ENCODE results near the gene VSX2. TPM values are rescaled to one million over a fixed set of nuclear protein-coding genes. Genes with fewer than 3 reads are reported as not detected.

The VSX2 gene
- polyA plus RNA-seq, 1 donor (not counting 4 experiments of a cell fraction or from before 2014, with no cell fraction given), result not detected

DNA sequence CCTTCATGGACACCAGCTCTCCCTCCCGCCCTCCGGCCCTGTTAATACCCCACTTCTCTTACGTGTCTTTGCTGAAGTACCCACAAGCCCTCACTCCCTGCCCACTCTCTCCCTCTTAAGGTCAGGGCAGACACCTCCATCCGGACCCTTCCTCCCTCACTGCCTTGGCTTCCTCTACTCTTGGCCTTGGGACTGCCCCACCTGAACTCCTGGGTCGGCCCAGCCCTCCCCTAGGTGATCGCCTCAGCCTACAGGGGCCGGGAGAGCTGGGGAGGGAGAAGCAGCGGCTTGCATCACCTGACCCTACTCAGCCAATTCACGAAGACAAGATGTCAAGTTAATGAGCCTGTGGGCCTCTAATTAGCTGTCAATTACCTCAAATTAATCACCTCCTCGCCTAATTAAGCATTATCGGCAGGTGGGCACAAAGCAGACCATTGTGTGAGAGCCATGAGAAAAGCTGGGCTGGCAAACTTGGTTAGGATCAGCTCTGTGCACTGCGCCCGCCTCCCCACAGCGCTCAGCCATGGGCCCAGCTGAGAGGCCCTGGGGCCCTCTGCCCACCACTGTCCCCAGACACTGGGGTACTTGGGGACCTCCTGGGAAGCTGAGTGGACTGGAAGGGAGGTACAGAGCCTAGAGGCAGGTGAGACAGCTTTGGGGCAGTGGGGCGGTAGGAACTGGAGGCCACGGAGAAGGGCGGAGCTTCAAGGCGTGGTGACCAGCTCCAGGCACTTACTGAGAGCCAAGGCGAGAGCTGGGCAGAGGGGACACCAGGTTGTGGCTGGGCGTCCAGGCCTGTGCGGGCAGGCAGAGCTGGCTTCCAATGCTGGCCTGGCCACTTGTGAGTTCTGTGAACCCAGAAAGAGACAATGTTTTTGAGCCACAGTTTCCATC lies 25.1 kb upstream of the VSX2 start:
- Histone ChIP-seq H4K20me1 (ENCODE audit: control insufficient read depth, extremely low read depth, insufficient read depth, low read length) (no peaks in the 10 kb centered on the region), H3K4me3 (ENCODE audit: control insufficient read depth in 2 of 3, extremely low read depth in 1 of 3, insufficient read depth in 2 of 3, low read depth in 1 of 3, low read length in 3 of 3) (no peak overlapping the region), H3K27me3 (ENCODE audit: control insufficient read depth, extremely low read depth, insufficient read depth, low read length) (peaks cover 11% of the 10 kb centered on the region), H3K79me2 (ENCODE audit: control insufficient read depth, insufficient read depth, low read length) (no peaks in the 10 kb centered on the region), H3K4me2 (ENCODE audit: control insufficient read depth, extremely low read depth, insufficient read depth, low read depth, low read length) (no peak overlapping the region), H3K9ac (ENCODE audit: control insufficient read depth, extremely low read depth, insufficient read depth, low read length) (no peak overlapping the region), H3K27ac (ENCODE audit: control insufficient read depth, insufficient read depth, low read length) (no peak overlapping the region), H3K9me3 (ENCODE audit: control insufficient read depth, low read depth, low read length) (no peaks in the 10 kb centered on the region), H3K36me3 (ENCODE audit: control insufficient read depth in 2 of 2, extremely low read depth in 1 of 2, insufficient read depth in 2 of 2, low read length in 2 of 2) (no peaks in the 10 kb centered on the region), H3K9me1 (ENCODE audit: control insufficient read depth, extremely low read depth, insufficient read depth, low read length) (no peaks in the 10 kb centered on the region), H2AFZ (ENCODE audit: control insufficient read depth, low read length) (no peak overlapping the region), H3K4me1 (ENCODE audit: control insufficient read depth, extremely low read depth, insufficient read depth, low read length) (peaks cover 5% of the 10 kb centered on the region)
- no peak for FAIRE-seq
- DNase-seq (ENCODE audit: low read depth, low spot score), result no peak
- TF ChIP-seq, protein P1, sequence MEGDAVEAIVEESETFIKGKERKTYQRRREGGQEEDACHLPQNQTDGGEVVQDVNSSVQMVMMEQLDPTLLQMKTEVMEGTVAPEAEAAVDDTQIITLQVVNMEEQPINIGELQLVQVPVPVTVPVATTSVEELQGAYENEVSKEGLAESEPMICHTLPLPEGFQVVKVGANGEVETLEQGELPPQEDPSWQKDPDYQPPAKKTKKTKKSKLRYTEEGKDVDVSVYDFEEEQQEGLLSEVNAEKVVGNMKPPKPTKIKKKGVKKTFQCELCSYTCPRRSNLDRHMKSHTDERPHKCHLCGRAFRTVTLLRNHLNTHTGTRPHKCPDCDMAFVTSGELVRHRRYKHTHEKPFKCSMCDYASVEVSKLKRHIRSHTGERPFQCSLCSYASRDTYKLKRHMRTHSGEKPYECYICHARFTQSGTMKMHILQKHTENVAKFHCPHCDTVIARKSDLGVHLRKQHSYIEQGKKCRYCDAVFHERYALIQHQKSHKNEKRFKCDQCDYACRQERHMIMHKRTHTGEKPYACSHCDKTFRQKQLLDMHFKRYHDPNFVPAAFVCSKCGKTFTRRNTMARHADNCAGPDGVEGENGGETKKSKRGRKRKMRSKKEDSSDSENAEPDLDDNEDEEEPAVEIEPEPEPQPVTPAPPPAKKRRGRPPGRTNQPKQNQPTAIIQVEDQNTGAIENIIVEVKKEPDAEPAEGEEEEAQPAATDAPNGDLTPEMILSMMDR (optimal IDR thresholded peaks at IDR 0.05 in 1 of 3, IDR thresholded peaks at IDR 0.05 in 1 of 3, conservative IDR thresholded peaks at IDR 0.05 in 1 of 3; ENCODE audit: extremely low read depth in 1 of 3, insufficient read depth in 2 of 3, low read length in 3 of 3), result no peak
- no peak for TF ChIP-seq EZH2 (IDR thresholded peaks at IDR 0.05; ENCODE audit: low read length)
- dilution Hi-C loops (cut with MboI; ENCODE audit: extremely low pct_ligation_motif_present, low sequenced_read_pairs), result no loop called here

DNA sequence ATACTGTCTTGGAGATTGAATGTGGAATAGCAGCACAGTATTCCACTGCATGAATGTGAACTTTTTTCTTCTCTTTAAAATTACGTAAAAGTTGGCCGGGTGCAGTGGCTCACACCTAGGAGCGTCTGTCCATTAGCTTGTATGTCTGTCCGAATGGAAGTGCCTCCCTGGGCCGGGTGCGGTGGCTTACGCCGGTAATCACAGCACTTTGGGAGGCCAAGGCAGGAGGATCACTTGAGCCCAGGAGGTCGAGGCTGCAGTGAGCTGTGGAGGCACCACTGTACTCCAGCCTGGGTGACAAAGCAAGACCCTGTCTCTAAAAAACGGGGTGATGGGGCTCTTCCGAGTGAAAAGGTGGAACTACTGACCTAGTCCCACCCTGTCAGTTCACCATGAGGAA lies 22.6 kb upstream of the VSX2 start:
- DNase-seq (ENCODE audit: low read depth, low spot score), result no peak
- H3K9me3 ChIP-seq (ENCODE audit: control insufficient read depth, low read depth, low read length), result no peaks in the 10 kb centered on the region
- TF ChIP-seq, protein P1 (optimal IDR thresholded peaks at IDR 0.05 in 1 of 3, IDR thresholded peaks at IDR 0.05 in 1 of 3, conservative IDR thresholded peaks at IDR 0.05 in 1 of 3; ENCODE audit: extremely low read depth in 1 of 3, insufficient read depth in 2 of 3, low read length in 3 of 3), result no peak
- no peak for TF ChIP-seq EZH2 (IDR thresholded peaks at IDR 0.05; ENCODE audit: low read length)
- no peak overlapping the region for H3K4me2 ChIP-seq (ENCODE audit: control insufficient read depth, extremely low read depth, insufficient read depth, low read depth, low read length)
- no peaks in the 10 kb centered on the region for H4K20me1 ChIP-seq (ENCODE audit: control insufficient read depth, extremely low read depth, insufficient read depth, low read length)
- H3K79me2 ChIP-seq (ENCODE audit: control insufficient read depth, insufficient read depth, low read length), result no peaks in the 10 kb centered on the region
- H3K4me1 ChIP-seq (ENCODE audit: control insufficient read depth, extremely low read depth, insufficient read depth, low read length), result peaks cover 5% of the 10 kb centered on the region
- no peak for FAIRE-seq
- no peak overlapping the region for H2AFZ ChIP-seq (ENCODE audit: control insufficient read depth, low read length)
- no peaks in the 10 kb centered on the region for H3K36me3 ChIP-seq (ENCODE audit: control insufficient read depth in 2 of 2, extremely low read depth in 1 of 2, insufficient read depth in 2 of 2, low read length in 2 of 2)
- H3K4me3 ChIP-seq (ENCODE audit: control insufficient read depth in 2 of 3, extremely low read depth in 1 of 3, insufficient read depth in 2 of 3, low read depth in 1 of 3, low read length in 3 of 3), result no peak overlapping the region
- H3K27ac ChIP-seq (ENCODE audit: control insufficient read depth, insufficient read depth, low read length), result no peak overlapping the region
- H3K9ac ChIP-seq (ENCODE audit: control insufficient read depth, extremely low read depth, insufficient read depth, low read length), result no peak overlapping the region
- no peaks in the 10 kb centered on the region for H3K9me1 ChIP-seq (ENCODE audit: control insufficient read depth, extremely low read depth, insufficient read depth, low read length)
- H3K27me3 ChIP-seq (ENCODE audit: control insufficient read depth, extremely low read depth, insufficient read depth, low read length), result peaks cover 18% of the 10 kb centered on the region
- dilution Hi-C loops (cut with MboI; ENCODE audit: extremely low pct_ligation_motif_present, low sequenced_read_pairs), result no loop called here

All from keratinocyte (primary cell).